HG02840 (cell line): ENCODE measurements around the gene ANKS1B.

Experiments
- ATAC-seq: cut with Tn5 transposase; IDR thresholded peaks from one replicate; pipeline ENCODE4 v1.9.1; 2021; ENCODE audit warnings: mild to moderate bottlenecking, moderate library complexity, moderate number of reproducible peaks; ENCODE audit not compliant: unreplicated experiment, low FRiP score

Gene ANKS1B

DNA sequence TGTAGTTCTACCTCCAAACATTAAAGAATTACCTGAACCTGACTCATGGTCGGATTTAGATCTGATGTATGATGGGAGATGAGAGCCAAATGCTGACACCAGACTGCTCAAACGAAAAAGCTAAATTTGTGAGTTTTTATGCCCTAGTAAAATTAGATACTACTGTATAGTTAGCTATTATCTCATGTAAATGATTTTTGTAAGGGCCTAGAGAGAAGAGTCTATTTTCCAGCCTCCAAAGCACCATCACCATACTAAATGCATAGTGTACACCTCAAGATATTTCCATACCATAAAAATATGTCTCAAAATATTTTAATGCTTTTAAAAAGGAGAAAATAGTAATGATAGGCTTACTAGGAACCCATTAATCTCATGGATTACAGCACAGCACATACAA lies 18.3 kb downstream of the ANKS1B start:
- no peak for ATAC-seq

- ATAC-seq = no peak
These were observed 24.4 kb downstream of the ANKS1B start for GRCh38 chr12:99960311-99960710.

- no peak for ATAC-seq
These were observed 25.1 kb downstream of the ANKS1B start for GRCh38 chr12:99959549-99960170.

DNA sequence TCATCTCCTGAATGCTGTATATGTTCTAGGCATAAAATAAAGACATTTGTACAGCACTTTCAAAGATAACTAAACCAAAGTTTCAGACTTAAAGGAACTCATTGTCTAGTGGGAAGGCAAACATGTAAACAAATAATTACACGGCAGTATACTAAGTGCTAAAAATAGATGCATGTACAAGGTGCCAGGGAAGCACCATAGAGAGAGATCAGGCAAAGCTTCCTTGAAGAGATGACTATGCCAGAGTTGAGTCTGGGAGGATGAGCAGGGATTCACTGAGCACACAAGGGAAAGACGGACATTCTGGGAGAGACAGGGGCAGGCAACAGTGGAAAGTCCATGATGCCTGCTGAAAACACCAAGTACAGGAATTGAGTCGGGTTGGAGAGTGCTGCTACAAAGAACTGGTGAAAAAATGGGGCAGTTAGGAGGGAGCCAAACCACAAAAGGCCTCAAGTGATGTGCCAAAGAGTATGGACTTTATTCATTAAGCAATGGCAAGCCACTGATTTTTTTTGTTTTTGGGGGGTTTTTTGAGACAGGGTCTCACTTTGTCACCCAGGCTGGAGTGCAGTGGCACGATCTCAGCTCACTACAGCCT lies 26.8 kb downstream of the ANKS1B start:
- ATAC-seq = no peak

GRCh38 chr12:99954724-99955123 lies 30.0 kb downstream of the ANKS1B start:
- ATAC-seq = no peak

GRCh38 chr12:99948370-99948769 lies 36.4 kb downstream of the ANKS1B start:
- no peak for ATAC-seq

- ATAC-seq = no peak
These were observed 38.6 kb downstream of the ANKS1B start for GRCh38 chr12:99946131-99946530.

DNA sequence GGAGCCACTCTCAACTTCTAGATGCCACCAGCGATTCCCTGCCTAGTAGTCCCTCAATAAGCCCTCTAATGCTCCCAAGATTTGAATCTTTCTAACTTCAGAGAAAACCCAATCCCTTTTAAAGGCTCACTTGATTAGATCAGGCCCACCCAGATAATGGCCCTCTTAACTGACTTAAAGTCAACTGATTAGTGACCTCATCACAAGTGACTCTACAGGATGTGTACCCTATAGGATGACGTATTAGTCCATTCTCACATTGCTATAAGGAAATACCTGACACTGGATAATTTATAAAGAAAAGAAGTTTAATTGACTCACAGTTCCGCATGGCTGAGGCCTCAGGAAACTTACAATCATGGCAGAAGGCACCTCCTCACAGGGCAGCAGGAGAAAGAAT lies 49.1 kb downstream of the ANKS1B start:
- no peak for ATAC-seq

DNA sequence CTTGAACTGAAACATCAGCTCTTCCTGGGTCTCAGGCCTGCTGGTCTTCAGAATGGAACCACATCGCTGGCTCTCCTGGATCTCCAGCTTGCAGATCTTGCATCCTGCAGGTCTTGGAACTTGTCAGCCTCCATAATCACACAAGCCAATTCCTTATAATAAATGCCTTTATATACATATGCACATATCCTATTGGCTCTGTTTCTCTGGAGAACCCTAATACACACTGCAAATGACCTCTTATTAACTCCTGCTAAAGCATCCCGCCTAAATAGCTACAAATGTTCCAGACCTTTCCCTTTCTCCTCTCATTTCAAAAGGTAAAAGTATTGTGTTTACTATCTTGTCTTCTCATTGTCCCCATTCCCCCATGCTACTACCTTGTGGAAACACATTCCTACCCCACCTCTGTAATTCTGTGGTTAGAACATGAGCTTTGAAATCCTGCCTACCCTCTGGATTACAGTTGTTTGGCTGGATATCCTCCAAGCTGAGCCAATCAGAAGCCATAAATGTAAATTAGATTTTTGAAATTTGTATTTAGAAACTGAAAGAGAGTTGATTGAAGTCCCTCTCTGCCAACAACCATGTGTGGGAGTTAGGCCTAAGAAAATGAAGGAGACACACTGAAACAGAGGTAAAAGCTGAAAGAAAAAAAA lies 58.1 kb downstream of the ANKS1B start:
- ATAC-seq = no peak

DNA sequence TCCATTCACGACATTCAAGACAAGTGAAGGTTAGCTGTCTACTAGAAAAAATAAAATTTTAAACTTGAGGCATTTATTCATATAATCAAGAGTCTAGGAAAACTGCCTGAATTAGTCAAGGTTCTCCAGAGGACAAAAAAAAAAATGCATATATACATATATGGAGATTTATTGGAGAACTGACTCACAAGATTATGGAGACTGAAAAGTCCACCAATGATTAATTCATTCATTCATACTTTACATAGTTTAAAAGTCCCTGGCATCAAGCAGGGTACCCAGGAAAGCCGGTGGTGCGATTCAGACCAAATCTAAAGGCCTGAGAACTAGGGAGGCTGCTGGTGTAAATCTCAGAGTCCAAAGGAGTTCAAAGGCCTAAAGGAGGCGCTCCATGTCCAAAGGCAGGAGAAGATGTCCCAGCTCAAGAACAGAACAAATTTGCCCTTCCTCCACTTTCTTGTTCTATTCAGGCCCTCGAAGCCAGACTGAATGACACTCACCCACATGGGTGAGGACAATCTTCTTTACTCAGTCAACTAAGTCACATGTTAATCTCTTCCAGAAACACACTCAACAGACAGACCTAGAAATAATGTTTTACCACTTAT lies 64.3 kb downstream of the ANKS1B start:
- no peak for ATAC-seq

GRCh38 chr12:99917711-99918402 lies 66.9 kb downstream of the ANKS1B start:
- no peak for ATAC-seq

- ATAC-seq = no peak
These were observed 68.2 kb downstream of the ANKS1B start for GRCh38 chr12:99916555-99916954.

GRCh38 chr12:99915251-99916082 lies 69.3 kb downstream of the ANKS1B start:
- ATAC-seq = no peak

GRCh38 chr12:99914206-99914605 lies 70.5 kb downstream of the ANKS1B start:
- ATAC-seq = no peak

- peak; percentile 90 for ATAC-seq
These were observed 72.8 kb downstream of the ANKS1B start for GRCh38 chr12:99911967-99912366.

DNA sequence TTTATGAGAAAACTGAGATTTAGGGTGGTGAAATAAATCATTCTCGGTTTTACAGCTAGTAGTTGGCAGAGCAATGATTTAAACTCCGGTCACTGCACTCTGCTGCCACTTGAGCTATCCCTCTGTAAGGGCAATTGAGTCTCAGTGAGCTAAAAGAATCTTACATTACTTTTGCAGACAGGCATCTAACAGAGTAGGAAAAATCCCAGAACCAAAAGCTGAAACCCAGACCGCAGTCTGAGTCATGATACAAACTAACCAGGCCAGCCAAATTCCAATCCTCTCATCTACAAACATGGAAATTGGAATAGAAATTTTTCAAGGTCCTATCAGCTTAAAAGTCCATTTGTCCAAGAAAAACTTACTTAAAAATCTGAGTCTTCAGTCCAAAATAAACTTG lies 73.7 kb downstream of the ANKS1B start:
- ATAC-seq = no peak

GRCh38 chr12:99910342-99910741 lies 74.4 kb downstream of the ANKS1B start:
- no peak for ATAC-seq

DNA sequence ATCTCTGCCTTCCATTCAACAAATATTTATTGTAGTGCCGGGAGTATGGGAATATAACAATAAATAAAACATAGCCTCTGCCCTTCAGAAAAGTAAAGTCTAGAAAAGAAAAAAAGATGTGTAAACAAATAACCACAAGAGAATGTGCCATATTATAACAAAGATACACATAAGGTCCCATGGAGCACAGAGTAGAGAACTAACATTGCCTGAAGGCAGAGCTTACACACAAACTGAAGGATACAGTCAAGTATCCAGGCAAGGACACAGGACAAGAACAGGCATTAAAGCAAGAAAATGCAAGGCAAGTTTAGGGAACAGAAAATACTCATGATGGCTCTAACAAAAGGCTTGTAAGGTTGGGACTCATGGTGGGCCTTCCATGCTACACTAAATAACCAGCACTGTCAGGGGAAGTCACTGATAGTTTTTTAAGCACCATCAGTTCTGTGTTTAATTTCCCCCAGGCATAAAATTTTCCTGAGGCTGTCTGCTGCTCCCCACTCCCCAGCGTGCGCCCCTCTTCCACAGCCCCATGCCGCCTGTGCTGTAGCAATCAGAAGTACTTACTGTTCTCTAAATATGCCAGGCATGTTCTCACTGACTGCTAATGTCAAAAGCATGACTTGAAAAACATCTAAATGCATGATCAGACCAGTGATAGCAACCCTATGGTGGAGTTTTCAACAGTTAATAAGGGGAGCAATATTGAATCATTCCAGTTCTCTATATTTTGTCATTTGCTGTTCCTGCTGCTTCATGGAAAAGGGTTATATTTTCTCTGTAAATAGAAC lies 77.8 kb downstream of the ANKS1B start:
- ATAC-seq = no peak

DNA sequence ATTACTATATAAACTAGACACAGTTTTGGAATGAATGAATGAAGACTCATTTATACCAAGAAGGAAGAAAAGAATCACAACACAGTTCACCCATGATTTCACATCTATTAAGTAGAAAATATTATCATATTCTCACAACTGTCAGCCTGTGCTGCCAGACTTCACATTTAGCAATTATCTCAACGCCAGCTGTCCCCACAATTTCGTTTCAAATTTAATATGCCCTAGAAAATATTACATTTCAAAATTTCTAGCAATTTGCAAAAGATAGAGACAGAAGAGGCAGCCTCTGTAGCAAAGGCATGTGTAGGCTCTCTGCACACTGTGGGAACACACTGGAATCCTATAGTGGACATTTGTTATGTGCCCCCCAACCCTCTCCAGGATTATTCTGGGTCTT lies 83.6 kb downstream of the ANKS1B start:
- ATAC-seq = no peak
